HG02884 (cell line): ENCODE measurements around the gene GORASP2.

Source experiments
- ATAC-seq: cut with Tn5 transposase; IDR thresholded peaks from one replicate; pipeline ENCODE4 v1.9.1; 2021; ENCODE audit warnings: mild to moderate bottlenecking, moderate library complexity; ENCODE audit not compliant: unreplicated experiment

The GORASP2 gene

GRCh38 chr2:170991398-170992182 lies 62.5 kb downstream of the GORASP2 start:
- ATAC-seq: no peak

- no peak for ATAC-seq
Measured at GRCh38 chr2:170996316-170996715, 67.3 kb downstream of the GORASP2 start.

DNA sequence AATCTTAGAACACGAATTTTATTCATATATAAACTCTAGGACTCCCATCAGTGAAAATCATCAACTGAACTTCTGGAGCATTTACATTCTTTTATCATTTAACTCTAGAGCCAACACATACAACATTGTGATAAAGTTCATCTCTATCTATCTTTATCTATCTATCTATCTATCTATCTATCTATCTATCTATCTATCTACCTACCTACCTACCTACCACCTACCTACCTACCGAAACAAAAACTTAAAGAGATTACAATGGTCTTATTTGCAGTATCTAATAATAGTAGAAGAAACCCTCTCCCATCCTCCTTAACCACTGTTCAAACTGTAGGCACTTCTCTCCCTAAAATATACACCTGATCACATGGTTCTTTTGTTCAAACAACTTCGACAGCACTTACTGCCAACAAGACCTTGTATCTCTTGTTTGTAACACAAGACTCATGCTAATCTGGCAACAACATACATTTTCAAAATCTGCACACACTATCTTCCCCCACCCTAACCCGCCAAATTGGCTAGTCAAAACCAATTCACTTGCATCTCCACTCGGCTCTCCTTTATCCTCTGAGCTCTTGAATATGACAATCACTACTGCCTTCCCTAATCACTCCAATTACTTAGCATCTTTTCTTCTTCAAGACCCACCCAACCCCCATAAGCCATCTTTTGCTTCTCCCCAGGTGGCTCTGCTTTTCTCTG lies 69.0 kb downstream of the GORASP2 start:
- ATAC-seq: no peak

GRCh38 chr2:170999654-171000053 lies 70.6 kb downstream of the GORASP2 start:
- ATAC-seq: no peak

DNA sequence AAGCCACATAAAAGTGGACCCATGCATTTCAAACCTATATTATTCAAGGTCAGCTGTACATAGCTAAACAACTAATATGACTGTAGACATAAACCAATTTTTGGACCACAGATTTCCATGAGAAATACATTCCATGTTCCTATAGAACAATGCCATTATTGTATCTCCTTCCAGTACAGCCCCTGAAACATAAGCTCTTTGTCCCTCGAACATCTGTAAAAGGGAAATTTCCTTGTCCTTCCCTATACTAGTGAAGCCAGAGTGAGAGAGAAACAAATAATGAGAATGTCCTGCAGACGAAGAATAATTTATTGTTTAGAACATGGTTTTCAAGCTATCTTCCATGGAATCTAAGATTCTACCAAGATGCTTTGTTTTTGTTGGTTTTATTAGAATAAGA lies 75.3 kb downstream of the GORASP2 start:
- no peak for ATAC-seq

- no peak for ATAC-seq
Measured at GRCh38 chr2:171004833-171005232, 75.8 kb downstream of the GORASP2 start.

- no peak for ATAC-seq
Measured at GRCh38 chr2:171008550-171009205, 79.6 kb downstream of the GORASP2 start.

DNA sequence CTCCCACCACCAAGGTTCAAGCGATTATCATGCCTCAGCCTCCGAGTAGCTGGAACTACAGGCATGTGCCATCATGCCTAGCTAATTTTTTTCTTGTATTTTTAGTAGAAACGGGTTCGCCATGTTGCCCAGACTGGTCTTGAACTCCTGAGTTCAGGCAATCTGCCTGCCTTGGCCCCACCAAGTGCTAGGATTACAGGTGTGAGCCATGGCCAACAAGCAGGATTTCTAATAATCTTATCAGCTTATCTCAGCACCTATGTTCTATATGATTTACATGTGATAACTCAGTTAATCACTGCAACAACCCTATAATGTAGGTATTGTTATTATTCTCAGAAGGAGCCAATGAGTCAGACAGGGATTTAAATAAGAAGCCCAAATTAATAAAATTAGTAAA lies 80.3 kb downstream of the GORASP2 start:
- ATAC-seq: no peak

- no peak for ATAC-seq
Measured at GRCh38 chr2:171013851-171014250, 84.8 kb downstream of the GORASP2 start.

GRCh38 chr2:171016125-171016524 lies 87.1 kb downstream of the GORASP2 start:
- ATAC-seq: no peak
